ENCODE data around the gene AMBRA1.

The AMBRA1 gene

DNA sequence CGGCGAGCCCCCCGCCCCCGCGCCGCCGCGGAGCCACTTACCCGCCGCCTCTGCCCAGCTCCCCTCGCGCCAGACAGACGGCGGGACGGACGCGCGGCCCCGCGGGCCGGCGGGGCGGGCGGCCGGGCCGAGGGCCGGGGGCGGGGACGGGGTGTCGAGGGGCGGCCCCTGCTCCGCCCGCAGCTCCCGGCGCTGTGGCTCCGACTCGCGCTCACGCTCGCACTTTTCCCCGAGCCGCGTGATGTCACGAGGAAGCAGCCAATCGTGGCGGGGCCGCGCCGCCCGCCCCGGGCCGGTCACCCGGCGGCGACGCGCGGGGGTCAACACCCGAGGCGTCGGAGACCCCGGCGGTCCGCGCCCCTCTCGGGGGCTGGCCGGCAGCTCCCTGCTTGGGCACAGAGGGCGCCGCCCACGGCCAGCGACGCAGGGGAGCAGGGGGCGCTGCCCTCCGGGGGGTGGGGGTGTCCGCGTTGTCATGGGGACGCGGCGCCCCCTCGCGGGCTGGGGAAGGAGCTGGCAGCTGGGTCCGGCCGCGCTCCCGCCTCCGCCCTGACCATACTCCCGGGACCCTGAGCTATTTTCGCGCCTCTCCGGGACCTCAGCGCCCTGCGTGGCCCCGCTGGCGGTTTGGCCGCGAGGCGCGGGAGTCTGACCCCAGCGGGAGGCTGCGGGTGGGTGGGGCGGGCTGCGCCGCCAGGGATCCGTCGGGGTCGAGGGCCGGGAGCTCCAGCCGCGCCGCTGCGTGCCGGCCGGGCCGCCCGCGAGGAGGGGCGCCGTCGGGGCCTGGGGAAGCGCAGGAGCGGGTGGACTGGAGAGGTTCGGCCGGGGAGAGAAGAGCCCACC is 202.0 kb downstream of the AMBRA1 start, which contains the start of gene CHRM4:
TSS of gene CHRM4 (minus strand) at position 199 of the 843 bp plus-strand sequence. CDS start 5,219 bp downstream, outside the sequence.
- no peak for DNase-seq

GRCh38 chr11:46391186-46391577 is 202.6 kb downstream of the AMBRA1 start:
- no peak for DNase-seq

GRCh38 chr11:46390331-46391171 is 203.3 kb downstream of the AMBRA1 start:
- DNase-seq: no peak

GRCh38 chr11:46389450-46390330 is 204.1 kb downstream of the AMBRA1 start:
- DNase-seq: no peak

- no peak for DNase-seq
Observed at GRCh38 chr11:46388619-46389449, 205.0 kb downstream of the AMBRA1 start.

GRCh38 chr11:46387919-46388618 is 205.8 kb downstream of the AMBRA1 start:
- DNase-seq: no peak

DNA sequence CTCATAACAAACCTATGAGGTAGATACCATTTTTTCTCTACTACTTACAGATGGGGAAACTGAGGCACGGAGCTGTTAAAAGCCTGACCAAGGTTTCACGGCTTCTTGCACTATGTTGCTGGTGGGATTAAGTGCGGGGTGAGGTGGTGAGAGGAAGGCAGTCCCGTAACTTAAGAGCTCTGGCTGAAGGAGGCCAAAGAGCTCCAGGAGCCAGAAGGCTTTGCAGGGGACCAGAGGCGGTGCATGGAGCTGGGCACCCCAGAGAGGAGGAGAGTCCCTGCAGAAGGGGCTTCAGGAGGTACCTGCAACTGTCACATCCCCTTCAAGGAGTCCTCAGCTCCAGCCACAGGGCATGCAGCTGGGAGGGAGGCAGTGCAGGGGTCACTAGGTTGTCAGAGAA is 206.4 kb downstream of the AMBRA1 start:
- DNase-seq: no peak

DNA sequence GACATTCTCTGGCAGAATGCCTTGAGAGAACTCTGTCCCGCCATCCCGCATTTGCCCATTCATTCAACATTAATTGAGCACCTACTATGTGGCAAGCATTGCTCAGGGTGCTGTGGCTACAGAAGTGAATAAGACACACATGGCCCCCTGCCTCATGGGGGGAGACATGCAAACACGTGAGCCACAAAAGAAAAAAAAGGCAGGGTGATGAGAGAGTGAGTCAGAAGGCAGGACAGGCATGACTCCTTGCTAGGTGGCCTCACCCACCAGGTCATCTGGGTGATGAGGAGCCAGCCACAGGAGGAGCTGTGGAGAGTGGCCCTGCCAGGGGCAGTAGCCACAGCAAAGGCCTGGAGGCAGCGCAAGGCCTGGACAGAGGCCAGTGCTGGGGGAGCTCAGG is 207.1 kb downstream of the AMBRA1 start:
- DNase-seq: no peak

DNA sequence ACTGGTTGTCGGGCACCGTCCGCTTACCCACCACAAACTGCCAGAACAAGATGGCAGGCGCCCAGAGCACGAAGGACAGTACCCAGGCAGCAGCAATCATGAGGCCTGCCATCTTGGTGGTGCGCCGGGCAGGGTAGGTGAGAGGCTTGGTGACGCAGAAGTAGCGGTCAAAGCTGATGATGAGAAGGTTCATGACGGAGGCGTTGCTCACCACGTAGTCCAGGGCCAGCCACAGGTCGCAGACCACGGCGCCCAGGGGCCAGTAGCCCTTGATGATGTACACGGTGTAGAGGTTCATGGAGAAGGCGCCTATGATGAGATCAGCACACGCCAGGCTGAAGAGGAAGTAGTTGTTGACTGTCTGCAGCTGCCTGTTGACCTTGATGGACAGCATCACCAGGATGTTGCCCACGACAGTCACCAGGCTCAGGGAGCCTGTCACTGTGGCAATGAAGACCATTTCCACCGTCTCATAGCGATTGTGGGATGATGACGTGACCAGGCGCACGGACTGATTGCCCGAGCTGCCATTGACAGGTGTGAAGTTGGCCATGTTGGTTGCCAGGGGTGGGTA is 207.7 kb downstream of the AMBRA1 start:
- no peak for DNase-seq

- DNase-seq: no peak
Observed at GRCh38 chr11:46385169-46386004, 208.4 kb downstream of the AMBRA1 start.

- no peak for DNase-seq
Observed at GRCh38 chr11:46383974-46384701, 209.7 kb downstream of the AMBRA1 start.

DNA sequence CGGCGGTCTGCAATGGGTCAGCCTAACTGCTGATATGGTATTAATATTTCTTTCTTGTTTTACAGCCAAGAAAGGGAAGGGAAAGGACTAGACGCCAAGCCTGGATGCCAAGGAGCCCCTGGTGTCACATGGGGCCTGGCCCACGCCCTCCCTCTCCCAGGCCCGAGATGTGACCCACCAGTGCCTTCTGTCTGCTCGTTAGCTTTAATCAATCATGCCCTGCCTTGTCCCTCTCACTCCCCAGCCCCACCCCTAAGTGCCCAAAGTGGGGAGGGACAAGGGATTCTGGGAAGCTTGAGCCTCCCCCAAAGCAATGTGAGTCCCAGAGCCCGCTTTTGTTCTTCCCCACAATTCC is 210.4 kb downstream of the AMBRA1 start:
- no peak for DNase-seq

DNA sequence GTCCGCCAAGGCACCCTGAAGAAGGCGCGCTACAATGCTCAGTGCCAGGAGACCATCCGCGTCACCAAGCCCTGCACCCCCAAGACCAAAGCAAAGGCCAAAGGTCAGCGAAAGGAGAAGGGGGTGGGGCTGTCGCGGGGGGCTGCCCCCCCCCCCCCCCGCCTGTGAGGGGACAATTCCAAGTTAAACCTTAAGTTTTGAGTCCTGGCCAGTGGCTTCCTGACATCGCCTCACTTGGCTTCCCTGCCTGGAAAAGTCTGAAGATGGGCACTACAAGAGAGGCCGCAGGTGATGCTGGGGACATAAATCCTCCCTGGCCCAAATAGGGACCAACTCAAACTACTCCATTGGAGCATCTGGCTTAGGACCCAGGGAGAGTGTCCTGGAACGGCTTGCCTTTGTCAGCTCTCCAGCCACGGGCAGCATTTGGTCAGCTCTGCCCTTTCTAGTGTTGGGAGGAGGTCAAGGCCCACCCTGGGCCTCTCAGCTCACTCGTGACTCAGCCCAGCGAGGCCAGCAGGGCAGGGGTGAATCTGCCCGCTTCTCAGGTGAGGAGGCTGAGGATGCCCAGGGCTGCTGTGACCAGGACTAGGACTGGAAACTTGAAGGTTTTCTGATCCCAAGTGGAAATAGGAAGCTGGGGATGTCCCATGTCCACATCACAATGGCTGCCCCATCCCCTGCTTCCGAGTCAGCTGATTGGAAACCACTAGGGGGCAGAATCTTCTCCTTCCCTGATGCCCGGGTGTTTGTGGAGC is 211.0 kb downstream of the AMBRA1 start:
- DNase-seq: no peak

DNA sequence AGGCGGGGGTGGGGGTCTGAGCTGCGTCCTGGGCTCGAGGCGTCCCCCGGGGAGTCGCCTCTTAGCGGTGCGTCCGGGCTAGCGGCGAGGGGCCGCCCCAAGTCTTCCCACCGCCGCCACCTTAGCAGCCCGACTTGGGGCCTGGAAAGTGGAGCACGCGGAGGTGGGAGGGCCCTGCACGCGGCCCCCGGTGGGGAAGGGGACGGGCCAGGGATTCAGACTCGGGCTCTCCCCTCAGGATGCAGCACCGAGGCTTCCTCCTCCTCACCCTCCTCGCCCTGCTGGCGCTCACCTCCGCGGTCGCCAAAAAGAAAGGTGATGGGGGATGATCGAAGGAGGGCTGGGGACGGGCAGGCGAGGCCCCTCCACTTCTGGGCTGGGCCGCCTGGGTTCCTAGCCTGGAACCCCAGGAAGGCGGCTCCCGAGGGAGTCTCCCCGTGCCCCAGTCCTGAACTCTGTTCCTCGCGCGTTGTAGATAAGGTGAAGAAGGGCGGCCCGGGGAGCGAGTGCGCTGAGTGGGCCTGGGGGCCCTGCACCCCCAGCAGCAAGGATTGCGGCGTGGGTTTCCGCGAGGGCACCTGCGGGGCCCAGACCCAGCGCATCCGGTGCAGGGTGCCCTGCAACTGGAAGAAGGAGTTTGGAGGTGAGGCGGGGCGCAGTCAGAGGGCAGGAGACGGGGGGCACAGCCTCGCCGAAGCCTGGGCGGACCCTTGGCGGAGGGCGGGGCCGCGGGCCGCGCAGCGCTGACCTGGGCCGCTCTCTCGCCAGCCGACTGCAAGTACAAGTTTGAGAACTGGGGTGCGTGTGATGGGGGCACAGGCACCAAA is 211.8 kb downstream of the AMBRA1 start:
- no peak for DNase-seq

- no peak for DNase-seq
Observed at GRCh38 chr11:46381048-46381818, 212.6 kb downstream of the AMBRA1 start, which contains the start of gene MDK. MDK (plus strand) TSS chr11:46381669; CDS start chr11:46382058, 389 bp downstream.

- no peak for DNase-seq
Observed at GRCh38 chr11:46380340-46381047, 213.3 kb downstream of the AMBRA1 start.
